ENCODE data around the gene IL13.
A peak's percentile ranks its signal among the peaks of the same experiment; 100 is the strongest.

IL13 gene

DNA sequence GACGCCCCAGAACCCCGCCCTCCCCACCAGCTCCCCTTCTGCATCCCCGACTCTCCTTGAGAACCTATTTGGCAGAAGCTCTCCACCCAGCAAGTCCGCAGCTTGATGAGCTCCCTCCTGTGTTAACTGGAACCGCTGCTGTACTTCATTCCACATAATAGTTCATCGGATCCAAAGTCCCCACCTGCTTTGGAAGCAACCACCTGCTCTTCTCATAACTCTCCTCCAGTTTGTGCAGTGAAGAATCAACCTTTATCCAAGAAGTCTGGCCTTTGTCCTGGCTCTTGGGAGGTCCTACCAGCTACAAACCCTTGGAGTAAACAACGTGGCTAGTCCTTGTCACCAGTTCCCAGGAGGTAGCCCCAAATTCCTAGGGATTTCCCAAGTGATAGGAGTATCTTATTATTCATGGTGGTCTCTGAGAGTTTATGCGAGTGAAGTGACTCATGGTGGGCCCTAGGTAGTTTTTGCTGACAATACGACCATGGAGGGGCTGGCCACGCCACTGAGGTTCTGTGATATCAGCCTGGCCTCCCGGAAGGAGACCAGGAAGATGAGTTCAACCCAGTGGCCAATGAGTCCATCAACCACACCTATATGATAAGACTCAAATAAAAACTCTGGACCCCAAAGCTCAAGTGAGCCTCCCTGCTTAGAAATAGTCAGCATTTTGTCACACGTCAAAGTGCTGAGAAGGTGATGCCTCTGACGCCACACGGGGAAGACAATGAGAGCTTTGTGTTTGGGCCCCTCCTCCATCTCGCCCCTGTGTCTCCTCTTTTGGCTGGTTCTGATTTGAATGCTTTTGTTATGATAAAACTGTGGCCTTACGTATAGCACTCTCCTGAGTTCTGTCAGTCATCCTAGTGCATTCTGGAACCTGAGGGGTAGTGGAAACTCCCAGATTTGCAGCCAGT, 12.3 kb downstream of the IL13 start:
- DNase-seq (ENCODE audit: insufficient read length, low spot score) (no peak), FAIRE-seq (no peak)

DNA sequence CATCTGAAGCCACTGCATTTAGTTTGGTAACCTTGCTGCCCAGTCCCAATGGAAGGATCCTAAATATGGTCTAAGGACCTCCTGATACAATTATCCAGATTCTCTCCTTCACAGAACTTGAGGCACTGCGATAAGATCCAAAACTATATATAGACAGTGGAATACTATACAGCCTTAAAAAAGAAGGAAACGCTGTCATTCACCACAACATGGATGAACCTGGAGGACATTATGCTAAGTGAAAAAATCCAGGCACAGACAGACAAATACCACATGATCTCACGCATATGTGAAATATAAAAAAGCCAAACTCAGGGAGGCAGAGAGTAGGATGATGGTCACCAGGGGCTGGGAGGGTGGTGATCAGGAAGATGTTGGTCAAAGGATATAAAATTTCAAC, 13.0 kb downstream of the IL13 start:
- DNase-seq (ENCODE audit: insufficient read length, low spot score) (no peak), FAIRE-seq (no peak)

DNA sequence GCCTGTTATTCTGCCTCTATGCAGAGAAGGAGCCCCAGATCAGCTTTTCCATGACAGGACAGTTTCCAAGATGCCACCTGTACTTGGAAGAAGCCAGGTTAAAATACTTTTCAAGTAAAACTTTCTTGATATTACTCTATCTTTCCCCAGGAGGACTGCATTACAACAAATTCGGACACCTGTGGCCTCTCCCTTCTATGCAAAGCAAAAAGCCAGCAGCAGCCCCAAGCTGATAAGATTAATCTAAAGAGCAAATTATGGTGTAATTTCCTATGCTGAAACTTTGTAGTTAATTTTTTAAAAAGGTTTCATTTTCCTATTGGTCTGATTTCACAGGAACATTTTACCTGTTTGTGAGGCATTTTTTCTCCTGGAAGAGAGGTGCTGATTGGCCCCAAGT, 15.5 kb downstream of the IL13 start:
- FAIRE-seq (no peak), DNase-seq (ENCODE audit: insufficient read length, low spot score) (no peak)

DNA sequence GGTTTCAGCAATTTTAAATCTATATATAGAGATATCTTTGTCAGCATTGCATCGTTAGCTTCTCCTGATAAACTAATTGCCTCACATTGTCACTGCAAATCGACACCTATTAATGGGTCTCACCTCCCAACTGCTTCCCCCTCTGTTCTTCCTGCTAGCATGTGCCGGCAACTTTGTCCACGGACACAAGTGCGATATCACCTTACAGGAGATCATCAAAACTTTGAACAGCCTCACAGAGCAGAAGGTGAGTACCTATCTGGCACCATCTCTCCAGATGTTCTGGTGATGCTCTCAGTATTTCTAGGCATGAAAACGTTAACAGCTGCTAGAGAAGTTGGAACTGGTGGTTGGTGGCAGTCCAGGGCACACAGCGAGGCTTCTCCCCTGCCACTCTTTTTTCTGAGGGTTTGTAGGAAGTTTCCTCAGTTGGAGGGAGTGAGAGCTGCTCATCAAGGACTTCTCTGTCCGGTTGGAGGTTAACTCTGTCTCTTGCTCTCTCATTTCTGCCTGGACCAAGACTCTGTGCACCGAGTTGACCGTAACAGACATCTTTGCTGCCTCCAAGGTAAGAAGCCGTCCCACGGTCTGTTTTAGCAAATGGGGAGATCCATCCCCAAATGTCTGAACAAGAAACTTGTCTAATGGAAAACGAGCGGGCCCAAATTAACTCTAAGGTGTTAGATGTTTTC, 16.1 kb downstream of the IL13 start, which contains the start of gene IL4:
Gene IL4 (plus strand): TSS at position 51 of the 692 bp plus-strand sequence. CDS start 62 bp downstream, at position 113.
- DNase-seq (ENCODE audit: insufficient read length, low spot score) (no peak), FAIRE-seq (no peak)

DNA sequence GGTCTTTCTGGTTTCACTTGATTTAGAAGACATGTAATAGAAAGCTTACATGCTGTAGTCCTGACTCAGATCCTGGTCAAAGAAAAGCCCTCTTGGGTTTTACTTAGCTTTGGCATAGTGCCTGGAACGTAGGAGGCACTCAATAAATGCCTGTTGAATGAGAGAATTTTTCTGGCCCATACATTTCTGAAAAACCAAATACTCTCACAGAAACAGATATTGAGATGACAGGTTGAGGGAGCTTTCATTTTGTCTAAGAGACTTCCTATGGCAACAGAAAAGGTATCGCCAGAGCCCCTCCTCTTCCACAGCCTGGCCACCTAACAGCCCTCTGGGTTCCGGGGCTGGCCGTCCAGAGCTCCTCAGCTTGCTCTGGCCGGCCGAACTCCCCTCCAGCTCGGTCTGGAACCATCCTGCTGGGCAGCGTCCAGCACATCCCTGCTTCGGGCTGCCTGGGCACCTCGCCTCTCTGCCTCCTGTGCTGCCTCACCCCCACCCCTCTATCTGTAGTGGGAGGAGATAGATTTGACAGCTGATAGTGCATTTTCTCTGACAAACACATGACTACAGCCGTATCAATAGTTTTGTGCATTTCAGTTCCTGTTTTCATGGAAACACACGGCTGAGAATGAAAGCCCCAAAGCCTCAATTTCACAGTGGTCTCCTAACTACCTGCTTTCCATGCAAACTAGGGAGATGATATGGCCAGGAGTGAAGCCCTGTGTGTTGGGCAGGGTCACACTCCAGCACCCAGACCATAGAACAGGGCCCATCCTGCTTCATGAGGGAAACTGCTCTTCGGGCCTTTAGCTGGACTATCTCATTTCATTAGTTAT, 16.9 kb downstream of the IL13 start:
- FAIRE-seq = no peak
- DNase-seq (ENCODE audit: insufficient read length, low spot score) = peak; percentile 76

DNA sequence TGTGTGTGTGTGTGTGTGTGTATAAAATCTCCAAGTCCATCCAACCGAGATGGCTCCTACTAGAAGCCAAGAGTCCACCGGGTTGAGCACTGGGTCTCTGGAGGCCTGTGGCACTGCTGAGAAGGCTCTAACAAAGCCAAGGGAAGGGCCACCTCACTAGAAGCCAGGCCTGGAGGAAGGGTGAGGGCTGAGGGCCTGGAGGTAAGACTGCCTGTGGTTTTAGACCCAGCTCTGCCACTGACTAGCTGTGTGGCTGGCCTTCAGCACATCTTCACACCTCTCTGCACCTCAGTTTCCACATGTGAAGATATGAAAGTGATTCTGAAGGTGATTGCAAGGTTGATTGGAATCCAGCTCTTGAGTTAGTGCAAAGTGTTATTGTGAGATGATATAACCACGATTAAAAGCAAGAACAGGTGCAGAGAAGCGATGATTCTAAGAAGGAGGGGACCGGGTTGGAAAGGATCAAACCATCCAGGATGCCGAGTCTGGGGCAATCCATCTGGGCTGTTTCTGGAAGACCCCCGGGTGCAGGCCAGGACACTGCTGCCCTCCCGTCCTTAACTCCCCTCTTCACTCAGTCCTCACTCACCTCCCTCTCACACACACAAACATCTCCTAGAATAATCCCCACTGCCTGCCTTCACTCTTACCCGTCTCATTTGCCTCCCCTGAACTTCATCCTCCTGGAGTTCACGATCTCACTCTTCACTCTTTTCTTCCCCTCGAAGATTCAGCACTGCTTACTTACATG, 18.1 kb downstream of the IL13 start:
- no peak for FAIRE-seq
- DNase-seq (ENCODE audit: insufficient read length, low spot score) = no peak

DNA sequence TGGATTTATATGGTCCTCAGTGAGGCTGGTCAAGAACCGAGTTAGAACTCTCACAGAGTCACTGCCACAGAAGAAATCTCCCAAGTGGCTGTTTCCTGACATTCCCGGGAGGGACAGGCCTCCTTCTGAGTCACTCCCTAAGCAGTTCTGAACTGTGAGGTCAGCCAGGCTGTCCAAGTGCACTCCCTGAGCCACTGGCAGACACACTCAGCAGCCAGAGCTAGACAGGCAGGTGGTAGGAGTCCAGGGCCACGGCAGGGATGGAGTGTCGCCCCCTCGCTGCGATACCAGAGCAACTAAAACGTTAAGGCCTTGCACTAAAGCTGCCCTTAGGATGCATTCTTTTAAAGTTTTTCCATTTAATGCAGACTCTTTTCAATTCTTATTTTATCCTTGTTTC, 19.2 kb downstream of the IL13 start:
- FAIRE-seq = peak; percentile 97

DNA sequence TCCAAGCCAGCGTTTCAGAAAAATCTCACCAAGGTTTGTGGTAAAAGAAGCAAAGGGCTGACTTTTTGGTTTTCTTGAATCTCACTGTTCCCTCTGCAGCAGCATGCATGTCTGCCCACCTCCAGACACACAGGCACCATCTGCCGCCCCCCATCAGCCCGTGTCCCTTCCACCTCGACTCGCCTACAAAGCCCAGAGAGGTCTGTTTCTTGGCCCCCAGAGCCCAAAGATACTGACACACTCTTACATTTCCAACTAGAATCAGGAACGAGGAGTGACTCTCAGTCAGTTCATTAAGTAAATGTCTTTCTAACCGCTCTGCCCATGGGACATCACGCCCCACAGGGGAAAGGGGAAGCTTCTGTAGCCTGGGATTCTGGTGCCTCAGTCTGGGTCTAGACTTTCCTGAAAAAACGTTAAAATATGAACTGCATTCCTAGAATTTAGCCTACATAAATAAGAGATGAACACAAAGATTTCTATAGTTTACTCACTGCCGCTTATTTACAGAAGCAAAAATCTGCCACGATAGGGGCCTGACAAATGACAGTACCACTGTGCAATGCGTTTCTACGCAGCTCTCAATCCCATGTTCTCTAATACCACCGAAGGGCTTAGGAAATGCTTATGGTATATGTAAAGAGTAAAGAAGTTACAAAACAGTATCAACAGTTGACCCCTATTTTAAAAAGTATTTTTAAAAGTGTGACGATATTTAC, 19.9 kb downstream of the IL13 start:
- FAIRE-seq (no peak), DNase-seq (ENCODE audit: insufficient read length, low spot score) (no peak)

More for the DNA sequence above, 19.2 kb downstream of the IL13 start:
- peak; percentile 98 for DNase-seq (ENCODE audit: insufficient read length, low spot score)

DNA sequence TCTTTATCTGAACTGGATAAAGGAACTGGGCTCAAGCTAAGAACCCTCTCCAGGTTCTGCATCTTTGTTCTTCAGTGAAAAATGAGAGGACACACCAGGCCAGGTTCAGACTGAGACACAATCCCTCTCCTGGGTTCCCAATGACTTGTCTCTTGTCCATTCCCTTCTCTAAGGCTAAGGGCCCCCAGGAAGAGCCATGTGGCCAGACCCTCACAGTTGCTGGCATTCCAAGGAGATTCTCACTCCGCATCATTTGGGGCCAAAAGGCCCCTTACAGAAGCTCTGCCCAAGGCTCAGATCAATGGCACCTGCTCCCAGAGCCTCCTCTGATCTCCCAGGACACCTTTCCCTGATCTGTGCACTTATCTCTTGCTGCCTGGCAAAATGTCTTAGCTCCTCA, 20.8 kb downstream of the IL13 start:
- FAIRE-seq (no peak), DNase-seq (ENCODE audit: insufficient read length, low spot score) (no peak)

DNA sequence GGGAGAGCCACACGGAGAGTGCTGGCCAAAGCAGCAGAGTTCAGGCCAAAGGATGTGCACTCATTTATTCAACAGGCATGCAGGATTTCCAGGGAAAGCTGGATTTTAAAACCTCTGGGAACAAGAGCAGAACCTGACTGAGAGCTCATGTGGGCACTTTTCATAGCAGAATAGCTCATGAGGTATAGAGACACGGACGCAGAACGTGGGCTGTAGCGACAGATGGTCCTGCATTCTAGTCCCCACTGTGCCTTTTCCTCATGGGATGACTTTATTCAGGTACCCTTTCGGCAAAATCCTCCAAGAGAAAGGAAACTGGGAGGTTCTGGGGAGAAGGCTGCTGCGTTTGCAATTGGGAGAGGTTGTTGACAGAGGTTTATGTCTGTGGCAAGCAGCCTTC, 21.2 kb downstream of the IL13 start:
- FAIRE-seq = no peak

DNA sequence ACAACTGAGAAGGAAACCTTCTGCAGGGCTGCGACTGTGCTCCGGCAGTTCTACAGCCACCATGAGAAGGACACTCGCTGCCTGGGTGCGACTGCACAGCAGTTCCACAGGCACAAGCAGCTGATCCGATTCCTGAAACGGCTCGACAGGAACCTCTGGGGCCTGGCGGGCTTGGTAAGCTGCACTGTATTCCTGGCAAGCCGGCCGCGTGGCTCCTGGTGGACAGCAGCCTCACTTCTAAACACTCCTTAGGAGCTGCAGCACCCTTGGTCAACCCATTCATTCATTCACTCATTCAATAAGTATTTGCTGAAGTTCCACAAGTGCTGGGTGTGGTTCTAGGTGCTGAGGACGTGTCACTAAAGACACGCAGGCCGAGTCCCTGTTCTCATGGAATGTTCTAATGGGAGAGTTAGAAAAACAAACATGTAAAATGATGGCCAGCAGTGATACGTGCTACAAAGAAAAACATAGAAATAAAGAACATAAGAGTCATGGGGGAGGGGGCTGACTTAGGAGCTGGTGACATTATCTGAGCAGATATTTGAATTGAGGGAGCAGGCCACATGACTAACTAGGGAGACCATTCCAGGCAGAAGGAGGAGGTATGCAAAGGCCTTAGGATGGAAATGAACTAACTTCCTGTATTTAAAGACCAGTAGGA, 21.9 kb downstream of the IL13 start:
- no peak for DNase-seq (ENCODE audit: insufficient read length, low spot score)
- no peak for FAIRE-seq

More for the DNA sequence above, 21.2 kb downstream of the IL13 start:
- DNase-seq (ENCODE audit: insufficient read length, low spot score) = no peak

DNA sequence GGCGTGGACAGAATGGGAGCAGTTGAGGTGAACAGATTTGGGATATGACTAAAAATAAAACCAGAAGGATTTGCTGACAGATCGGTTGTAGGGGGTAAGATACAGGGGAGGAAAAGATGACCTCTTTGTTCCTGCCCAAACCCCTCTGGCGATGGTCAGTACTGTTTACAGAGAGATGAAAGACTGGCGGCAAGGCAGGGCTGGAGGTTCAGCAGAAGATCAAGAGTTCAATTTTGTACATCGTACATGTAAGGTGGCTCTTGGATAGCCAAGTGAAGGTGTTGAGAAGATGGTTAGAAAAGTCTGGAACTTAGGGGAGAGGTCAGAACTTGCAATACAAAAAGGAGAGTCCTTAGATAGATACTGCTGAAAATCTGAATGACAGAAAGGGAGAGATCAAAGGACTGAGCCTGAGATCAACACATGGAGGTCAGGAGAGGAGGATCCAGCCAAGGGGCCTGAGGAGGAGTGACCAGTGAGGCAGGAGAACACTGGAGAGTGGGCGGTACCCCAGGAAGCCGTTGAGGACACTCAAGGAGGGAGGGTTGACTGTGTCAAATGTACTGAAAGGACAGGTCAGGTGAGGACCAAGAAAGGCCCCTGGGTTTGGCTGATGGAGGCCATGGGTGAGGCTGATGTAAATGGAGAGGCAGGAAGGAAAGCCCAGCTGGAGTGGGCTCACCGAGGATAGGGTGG, 23.0 kb downstream of the IL13 start:
- DNase-seq (ENCODE audit: insufficient read length, low spot score) (no peak), FAIRE-seq (no peak)

DNA sequence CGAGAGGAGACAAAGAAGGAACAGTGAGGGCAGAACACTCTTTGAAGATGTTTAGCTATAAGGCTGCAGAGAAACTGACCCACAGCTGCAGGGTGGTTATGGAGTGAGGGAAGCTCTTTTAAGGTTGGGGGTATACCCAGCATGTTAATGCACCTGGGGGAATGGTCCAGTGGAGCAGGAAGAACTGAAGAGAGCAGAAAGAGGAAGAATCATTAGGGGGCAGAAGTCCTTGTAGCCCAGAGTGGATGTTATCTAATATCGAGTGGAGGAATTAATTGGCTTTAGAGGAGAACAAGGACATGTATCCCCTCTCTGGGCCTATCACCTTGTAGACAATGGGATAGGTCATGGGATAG, 23.5 kb downstream of the IL13 start:
- FAIRE-seq (no peak), DNase-seq (ENCODE audit: insufficient read length, low spot score) (no peak)

DNA sequence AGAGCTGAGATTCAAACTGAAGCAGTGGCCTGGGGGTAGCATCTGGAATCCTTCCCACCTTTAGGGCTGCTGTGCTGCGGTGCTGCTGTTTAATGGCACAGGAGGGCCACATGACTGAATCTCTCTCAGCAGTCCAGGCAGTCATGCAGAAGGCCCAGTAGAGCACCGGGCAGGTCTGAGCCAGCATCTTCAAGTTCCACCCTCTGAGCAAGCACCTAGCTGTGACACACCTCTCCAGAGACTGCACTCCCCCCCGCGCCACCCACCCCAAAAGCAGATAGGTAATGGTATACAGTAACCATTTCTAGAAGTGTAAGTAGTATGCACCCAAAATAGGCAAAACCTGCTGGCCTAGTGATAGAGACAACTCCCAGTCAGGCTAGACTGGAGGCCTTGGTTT, 24.0 kb downstream of the IL13 start:
- FAIRE-seq (no peak), DNase-seq (ENCODE audit: insufficient read length, low spot score) (no peak)

DNA sequence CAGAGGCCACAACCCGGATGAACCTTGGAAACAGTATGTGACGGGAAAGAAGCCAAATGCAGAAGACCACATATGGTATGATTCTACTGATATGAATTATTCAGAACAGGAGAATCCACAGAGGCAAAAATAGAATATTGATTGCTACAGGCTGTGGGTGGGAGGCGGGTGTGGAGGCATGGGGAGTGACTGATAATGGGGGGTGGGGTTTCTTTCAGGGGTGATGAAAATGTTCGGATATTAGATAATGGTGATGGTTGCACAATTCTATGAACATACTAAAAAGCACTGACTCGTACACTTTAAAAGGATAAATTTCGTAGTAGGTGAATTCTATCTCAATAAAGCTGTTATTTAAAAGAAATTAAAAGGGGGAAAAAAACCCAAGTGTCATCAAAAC, 26.5 kb downstream of the IL13 start:
- FAIRE-seq (no peak), DNase-seq (ENCODE audit: insufficient read length, low spot score) (no peak)

DNA sequence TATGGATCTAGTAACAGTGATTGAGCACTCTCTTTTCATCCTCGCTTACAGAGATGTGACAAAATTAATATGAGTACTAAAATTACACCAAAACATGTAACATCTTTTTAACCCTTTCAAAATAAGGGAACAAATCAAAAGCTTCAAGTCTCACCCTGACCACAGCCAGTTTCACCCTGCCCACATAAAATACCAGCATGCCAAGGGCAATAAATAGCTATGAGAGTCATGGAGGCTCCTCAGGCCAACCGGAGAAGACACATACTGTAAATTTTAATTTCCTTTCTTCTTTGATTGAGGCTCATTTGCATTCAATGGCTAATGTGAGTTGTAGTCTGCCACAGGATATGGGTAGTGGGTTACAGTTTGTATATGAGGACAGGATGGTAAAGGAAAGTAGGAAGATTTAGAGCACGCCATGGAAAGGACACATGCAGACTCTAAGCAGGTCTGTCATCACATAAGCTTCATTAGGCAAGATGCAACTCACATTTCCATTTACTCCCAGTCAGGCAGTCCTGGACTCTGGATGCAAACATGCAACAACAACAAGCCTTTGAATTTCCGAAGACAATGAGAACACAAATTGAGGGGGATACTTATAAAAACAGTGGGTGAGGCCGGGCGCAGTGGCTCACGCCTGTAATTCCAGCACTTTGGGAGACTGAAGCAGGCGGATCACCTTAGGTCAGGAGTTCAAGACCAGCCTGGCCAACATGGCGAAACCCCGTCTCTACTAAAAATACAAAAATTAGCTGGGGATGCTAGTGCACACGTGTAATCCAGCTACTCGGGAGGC, 27.1 kb downstream of the IL13 start:
- FAIRE-seq (no peak), DNase-seq (ENCODE audit: insufficient read length, low spot score) (no peak)

DNA sequence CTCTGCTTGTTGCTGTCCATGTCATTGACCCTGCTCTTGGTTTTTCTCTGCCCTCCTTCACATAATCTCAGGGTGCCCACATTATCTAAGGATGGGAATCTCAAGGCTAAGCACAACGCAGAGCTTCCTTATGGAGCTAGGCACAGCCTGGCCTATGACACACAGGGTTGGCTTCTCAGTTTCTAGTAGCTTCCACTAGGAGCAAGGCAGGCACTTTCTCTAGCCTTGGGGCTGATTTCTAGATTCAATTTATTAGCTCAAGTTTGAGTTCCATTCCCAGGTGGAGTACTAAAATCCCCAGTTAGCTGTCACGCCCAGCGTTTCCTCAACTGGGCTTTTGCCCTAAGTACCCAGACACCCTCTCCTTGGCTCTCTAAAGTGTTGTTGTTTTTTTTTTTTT, 28.2 kb downstream of the IL13 start:
- FAIRE-seq = no peak
- DNase-seq (ENCODE audit: insufficient read length, low spot score) = no peak

DNA sequence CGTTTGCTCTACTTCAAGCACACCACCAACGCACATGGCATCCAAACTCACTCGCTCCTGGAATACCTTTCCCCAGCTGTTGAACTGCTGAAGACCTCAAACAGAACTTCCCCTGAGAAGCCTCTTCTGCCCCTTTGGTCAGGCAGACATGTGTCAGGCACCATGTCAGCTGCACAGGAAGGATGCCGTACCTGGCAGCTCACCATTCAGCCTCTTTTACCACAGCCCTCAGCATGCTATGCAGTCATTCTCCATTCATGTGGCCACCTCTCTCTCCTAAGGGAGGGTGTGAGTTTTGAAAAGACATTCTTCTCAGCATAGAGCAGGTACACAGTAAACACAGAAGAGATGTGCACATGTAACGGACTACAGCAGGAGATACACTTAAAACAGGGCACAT, 30.0 kb downstream of the IL13 start:
- DNase-seq (ENCODE audit: insufficient read length, low spot score) (no peak), FAIRE-seq (no peak)

Data from HTR-8/SVneo (cell line).